NOMO-1 treated with DMSO at 0.1 percent for 48 hours (cell line): ENCODE results near the gene PLIN4.

ENCODE experiments used
- DNase-seq: peaks from one replicate; lab custom pipeline; 2025; ENCODE audit not compliant: unreplicated experiment; lab: John Stamatoyannopoulos, UW

The PLIN4 gene

DNA sequence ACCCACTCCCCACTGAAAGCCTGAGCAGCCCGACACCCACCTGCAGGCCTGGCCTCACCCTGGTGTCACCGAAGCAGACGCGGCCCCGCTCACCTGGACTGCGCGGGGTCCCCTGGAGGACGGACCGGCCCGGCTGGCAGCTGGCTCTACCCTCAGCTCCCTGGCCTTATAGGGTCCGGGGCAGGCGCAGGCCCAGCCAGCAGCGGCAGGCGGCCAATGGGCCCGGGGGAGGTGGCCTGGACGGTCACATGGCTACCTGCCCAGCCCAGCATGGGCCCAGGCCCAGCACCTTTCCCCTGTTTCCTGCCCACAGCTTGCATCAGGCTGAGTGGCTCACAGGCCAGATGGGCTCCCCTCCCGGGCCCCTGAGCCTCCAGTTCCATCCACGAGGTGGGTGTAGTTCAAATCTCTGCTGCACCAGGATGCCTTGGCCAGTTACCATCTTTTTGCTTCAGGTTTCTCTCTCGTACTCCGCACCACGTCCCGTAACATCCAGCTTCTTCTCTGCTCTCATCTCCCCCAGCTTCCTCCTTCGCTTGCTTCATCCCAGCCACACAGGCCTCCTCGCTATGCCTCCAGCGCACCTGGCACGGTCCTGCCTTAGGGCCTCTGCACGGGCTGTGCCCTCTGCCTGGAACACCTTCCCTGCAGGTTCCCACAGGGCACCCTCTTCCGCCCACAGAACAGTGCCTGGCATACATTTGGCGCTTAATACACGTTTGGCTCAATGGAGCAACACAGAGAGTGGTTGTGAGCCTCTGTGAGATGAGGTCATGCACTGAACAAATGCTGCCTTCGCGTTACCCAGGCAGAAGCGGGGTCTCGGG lies at the start of gene PLIN4:
Gene PLIN4 (minus strand): TSS at position 142 of the 827 bp plus-strand sequence. CDS start 214 bp downstream, outside the sequence.
- no peak for DNase-seq

DNA sequence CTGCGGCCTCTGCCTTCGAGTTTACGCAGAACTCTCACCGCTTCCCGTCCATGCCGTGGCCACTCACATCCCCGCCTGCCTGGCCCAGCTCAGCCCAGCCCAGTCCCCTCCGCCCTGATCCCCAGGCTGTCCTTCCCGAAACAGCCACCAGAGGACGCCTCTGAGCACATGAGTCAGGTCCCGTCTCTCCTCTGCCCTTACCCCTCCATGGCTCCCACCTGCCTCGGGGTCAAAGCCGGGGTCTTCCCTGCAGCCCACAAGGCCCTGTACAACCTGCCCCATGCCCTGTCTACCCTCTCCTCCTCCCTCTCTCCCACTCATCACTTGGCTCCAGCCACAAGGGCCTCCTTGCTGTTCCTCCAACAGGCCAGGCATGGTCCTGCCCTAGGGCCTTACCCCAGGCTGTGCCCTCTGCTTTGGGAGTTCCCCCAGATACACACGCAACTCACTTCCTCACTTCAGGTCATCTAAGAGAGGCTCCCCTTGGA lies 49.3 kb upstream of the PLIN4 start:
- DNase-seq: peak; percentile 42

- no peak for DNase-seq
Measured at GRCh38 chr19:4566402-4567051, 48.2 kb upstream of the PLIN4 start.

- DNase-seq: peak; percentile 46
Measured at GRCh38 chr19:4563562-4563961, 45.3 kb upstream of the PLIN4 start.

GRCh38 chr19:4562085-4562484 lies 43.8 kb upstream of the PLIN4 start:
- peak; percentile 51 for DNase-seq

GRCh38 chr19:4559569-4559968 lies 41.3 kb upstream of the PLIN4 start, which contains the start of gene SEMA6B:
SEMA6B (minus strand) TSS chr19:4559684; CDS start chr19:4558457, 1,227 bp downstream.
- DNase-seq: no peak

- DNase-seq: no peak
Measured at GRCh38 chr19:4557971-4558941, 40.0 kb upstream of the PLIN4 start.

DNA sequence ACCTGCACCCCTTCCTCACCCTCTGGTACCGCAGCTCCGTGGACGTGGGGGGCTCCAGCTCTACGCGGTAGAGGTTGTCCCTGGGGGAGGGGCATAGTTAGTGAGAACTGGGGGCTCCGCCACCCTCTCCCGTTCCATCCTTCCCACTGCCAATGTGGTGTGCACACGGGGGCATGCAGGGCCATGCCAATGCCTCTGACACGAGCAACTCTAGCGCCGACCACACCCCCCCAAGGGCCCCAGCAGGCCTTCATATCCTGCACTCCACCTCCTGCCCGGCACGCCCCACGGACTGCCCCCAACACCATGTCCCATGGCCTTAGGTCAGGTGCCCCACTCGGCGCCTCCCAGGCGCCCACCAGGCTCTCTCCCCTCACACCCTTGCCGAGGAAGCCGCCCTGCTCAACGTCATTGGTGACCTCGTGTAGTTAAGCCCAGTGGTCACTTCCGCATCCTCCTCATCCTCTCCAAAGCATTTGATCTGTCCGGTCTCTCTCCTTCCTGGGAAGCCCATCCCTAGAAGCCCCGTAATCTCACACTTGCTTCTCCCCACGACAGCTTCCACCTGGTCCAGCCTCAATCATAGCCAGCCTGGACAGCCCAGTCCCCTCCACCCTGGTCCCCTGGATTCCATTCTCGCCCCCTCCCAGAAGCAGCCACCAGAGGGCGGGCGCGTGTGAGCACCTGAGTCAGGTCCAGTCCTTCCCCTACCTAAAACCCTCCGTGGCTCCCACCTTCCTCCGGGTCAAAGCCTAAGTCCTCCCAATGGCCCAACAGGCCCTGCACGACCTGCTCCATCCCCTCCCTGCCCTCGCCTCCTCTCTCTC lies 39.1 kb upstream of the PLIN4 start:
- no peak for DNase-seq

DNA sequence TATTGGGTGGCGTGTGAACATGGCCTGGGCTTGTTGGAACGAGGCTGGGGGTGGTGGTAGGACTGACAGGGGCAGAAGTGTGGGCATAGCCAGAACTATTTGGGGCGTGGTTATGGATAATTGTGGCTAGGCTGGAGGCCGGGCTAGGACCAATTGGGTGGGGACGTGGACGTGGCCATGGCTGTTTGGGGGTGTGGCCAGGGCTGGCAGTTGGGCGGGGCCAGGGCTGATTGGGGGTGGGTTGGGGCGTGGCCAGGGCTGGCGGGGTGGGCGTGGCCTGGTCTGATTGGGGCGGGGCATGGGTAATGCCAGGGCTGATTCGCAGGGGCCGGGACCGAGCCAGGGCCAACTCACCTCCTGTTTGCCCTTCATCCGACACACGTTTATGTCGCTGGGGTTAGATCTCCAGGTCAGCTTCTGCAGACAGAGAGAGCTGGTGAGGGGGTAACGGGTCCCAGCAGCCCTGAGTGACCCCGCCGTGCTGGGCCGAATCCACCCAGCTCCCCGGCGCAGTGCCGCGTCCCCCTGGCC lies 38.4 kb upstream of the PLIN4 start:
- peak; percentile 48 for DNase-seq

GRCh38 chr19:4555657-4556561 lies 37.6 kb upstream of the PLIN4 start:
- peak; percentile 32 for DNase-seq

GRCh38 chr19:4554717-4555116 lies 36.4 kb upstream of the PLIN4 start:
- no peak for DNase-seq

DNA sequence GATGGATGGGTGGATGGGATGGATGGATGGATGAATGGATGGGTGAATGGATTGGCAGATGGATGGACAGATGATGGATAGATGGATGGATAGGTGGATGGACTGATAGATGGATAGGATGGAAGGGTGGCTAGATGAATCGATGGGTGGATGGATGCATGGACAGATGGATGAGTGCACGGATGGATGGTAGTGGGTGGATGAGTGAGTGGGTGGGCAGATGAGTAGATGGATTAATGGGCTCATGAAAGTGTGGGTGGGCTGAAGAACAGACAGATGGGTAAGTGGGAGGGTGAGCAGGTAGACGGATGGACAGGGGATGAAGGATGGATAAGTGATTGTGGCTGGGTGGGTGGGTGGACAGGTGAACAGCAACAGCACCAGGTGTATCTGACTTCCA lies 35.5 kb upstream of the PLIN4 start:
- DNase-seq: no peak

DNA sequence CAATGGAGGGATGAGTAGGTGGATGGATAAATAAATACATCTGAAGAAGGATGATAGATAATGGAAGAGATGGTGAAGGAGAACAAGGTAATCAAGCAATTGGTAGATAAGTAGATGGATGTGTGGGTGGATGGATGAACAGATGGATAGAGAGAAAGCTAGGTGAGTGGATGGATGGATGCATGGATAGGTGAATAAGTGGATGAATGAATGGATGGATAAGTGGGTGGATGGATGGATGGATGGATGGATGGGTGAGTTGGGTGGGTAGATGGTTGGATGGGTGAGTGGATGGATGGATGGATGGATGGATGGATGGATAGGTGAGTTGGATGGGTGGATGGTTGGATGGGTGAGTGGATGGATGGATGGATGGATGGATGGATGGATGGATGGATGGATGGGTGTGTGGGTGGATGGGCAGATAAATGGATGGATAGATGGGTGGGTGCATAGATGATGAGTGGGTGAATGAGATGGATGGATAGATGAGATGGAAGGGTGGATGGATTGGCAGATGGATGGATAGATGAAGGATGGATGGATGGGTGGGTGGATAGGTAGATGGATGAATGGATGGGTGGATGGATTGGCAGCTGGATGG lies 34.9 kb upstream of the PLIN4 start:
- no peak for DNase-seq

DNA sequence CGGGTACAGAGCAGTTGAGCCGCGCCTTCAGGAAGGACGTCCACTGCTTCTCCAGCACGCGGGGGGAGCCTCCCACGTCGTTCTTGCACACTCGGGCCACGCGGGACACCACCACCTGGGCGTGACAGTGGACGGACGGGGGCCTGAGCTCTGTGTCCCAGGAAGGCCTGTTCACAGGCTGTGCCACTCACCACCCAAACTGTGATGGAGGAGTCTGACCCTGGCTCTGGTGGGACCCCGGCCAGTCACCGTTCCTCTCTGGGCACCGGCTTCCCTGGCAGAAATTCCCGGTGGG lies 34.2 kb upstream of the PLIN4 start:
- DNase-seq: no peak

- DNase-seq: no peak
Measured at GRCh38 chr19:4550479-4551050, 32.3 kb upstream of the PLIN4 start.

GRCh38 chr19:4550018-4550417 lies 31.7 kb upstream of the PLIN4 start:
- no peak for DNase-seq

- no peak for DNase-seq
Measured at GRCh38 chr19:4548238-4548584, 29.9 kb upstream of the PLIN4 start.
